ENCODE data around the gene UBE2R2. TPM values are rescaled to one million over a fixed set of nuclear protein-coding genes. Genes with fewer than 3 reads are reported as not detected.

UBE2R2 gene
- total RNA-seq, 1 donor from 2014 or later = 35.1 TPM

Other genes with a start within 250 kb of the UBE2R2 start
- gene PRSS3, start 21.6 kb upstream of the UBE2R2 start, total RNA-seq = 0.27 and 0.77 TPM in 2 replicates
- gene UBAP2, start 231.7 kb downstream of the UBE2R2 start, total RNA-seq = 51.6 and 54.0 TPM in 2 replicates

Measured in T-helper 2 cell treated with Interferon-gamma antibody and Interleukin-4, amounts not matched to agents 100 ng/mL and 5 ng/mL, for 36 hours (primary cell).